Measurements from ENCODE around the gene TRUB2.

TRUB2 gene

GRCh38 chr9:128322404-128323211 is at the start of gene TRUB2, which contains the start of gene COQ4:
Gene TRUB2, minus strand, starts transcription at chr9:128322447. Its CDS starts 39 bp downstream, at chr9:128322408.
Gene COQ4, plus strand, starts transcription at chr9:128322839. Its CDS starts 20 bp downstream, at chr9:128322859.
- DNase-seq = peak; percentile 94

GRCh38 chr9:128371630-128372117 is 49.4 kb upstream of the TRUB2 start:
- no peak for DNase-seq

GRCh38 chr9:128370752-128371629 is 48.7 kb upstream of the TRUB2 start, which contains the start of gene URM1:
Gene URM1, plus strand, starts transcription at chr9:128371374. Its CDS starts 7 bp downstream, at chr9:128371381.
- peak; percentile 96 for DNase-seq

- DNase-seq = no peak
Observed at GRCh38 chr9:128370367-128370751, 48.1 kb upstream of the TRUB2 start.

GRCh38 chr9:128369024-128369706 is 46.9 kb upstream of the TRUB2 start:
- no peak for DNase-seq

GRCh38 chr9:128365525-128365924 is 43.3 kb upstream of the TRUB2 start:
- DNase-seq = no peak

GRCh38 chr9:128362774-128363173 is 40.5 kb upstream of the TRUB2 start:
- DNase-seq = no peak

- peak; percentile 70 for DNase-seq
Observed at GRCh38 chr9:128361986-128362646, 39.9 kb upstream of the TRUB2 start.

GRCh38 chr9:128361296-128361985 is 39.2 kb upstream of the TRUB2 start:
- no peak for DNase-seq

GRCh38 chr9:128360826-128361225 is 38.6 kb upstream of the TRUB2 start:
- DNase-seq = no peak

GRCh38 chr9:128358861-128359260 is 36.6 kb upstream of the TRUB2 start:
- DNase-seq = no peak

- DNase-seq = no peak
Observed at GRCh38 chr9:128358090-128358489, 35.8 kb upstream of the TRUB2 start.

GRCh38 chr9:128355451-128355850 is 33.2 kb upstream of the TRUB2 start:
- no peak for DNase-seq

GRCh38 chr9:128349772-128350171 is 27.5 kb upstream of the TRUB2 start:
- DNase-seq = no peak

- DNase-seq = no peak
Observed at GRCh38 chr9:128349125-128349524, 26.9 kb upstream of the TRUB2 start.

- no peak for DNase-seq
Observed at GRCh38 chr9:128344931-128345605, 22.8 kb upstream of the TRUB2 start.

- no peak for DNase-seq
Observed at GRCh38 chr9:128343855-128344254, 21.6 kb upstream of the TRUB2 start.

GRCh38 chr9:128342971-128343680 is 20.9 kb upstream of the TRUB2 start:
- no peak for DNase-seq

GRCh38 chr9:128341435-128341849 is 19.2 kb upstream of the TRUB2 start:
- peak; percentile 75 for DNase-seq

- DNase-seq = no peak
Observed at GRCh38 chr9:128340691-128341434, 18.6 kb upstream of the TRUB2 start.

Data from stimulated activated CD4-positive, alpha-beta T cell treated with anti-CD3 and anti-CD28 coated beads, Interleukin-4, amount 100 ng/mL, for 24 hours (primary cell).